PC-3 (cell line): Measurements from ENCODE around the gene PPT2. TPM values are rescaled to one million over a fixed set of nuclear protein-coding genes. Genes with fewer than 3 reads are reported as not detected.

Experiments
- ATAC-seq: fragments of 200-7000 bp; cut with Tn5 transposase; 2 replicates; pipeline ENCODE4 v1.9.1; 2020; ENCODE audit warnings: mild to moderate bottlenecking, moderate library complexity
- BruUV-seq: library from RNA; stranded (reverse); fragments of 400-500 nt; replicated peaks from 2 replicates; lab custom pipeline; 2021; lab: Mats Ljungman, UMichigan
- CTCF ChIA-PET: fragments of 300-600 bp; sonication (Branson Sonifier 250); formaldehyde crosslinking; loops from one replicate; lab custom pipeline; 2022; ENCODE audit warnings: antibody characterized with exemption; lab: Charles Lee
- POLR2A ChIA-PET: fragments of 300-600 bp; sonication (Branson Sonifier 250); formaldehyde crosslinking; loops from one replicate; lab custom pipeline; 2022; ENCODE audit warnings: antibody characterized with exemption; ENCODE audit not compliant: unreplicated experiment; lab: Charles Lee
- DNase-seq: peaks from one replicate; pipeline ENCODE4 v3.0.0-alpha.2; 2015
- H2AFZ ChIP-seq: fragments of 300-600 bp; sonication (generic); 2 replicates; pipeline ENCODE4 v1.6.0; 2016; ENCODE audit warnings: antibody characterized with exemption, low read length
- H3F3A ChIP-seq: fragments of 300-600 bp; sonication (generic); one replicate; pipeline ENCODE4 v1.6.0; 2017; ENCODE audit warnings: antibody characterized with exemption, low read length, control low read depth, mild to moderate bottlenecking; ENCODE audit not compliant: unreplicated experiment
- H3K27ac ChIP-seq: fragments of 300-600 bp; sonication (generic); 2 replicates; pipeline ENCODE4 v1.5.1; 2016; ENCODE audit warnings: mild to moderate bottlenecking, low read length
- H3K27me3 ChIP-seq: fragments of 300-600 bp; sonication (generic); 2 replicates; pipeline ENCODE4 v1.6.1; 2016; ENCODE audit warnings: low read length, mixed read lengths
- H3K36me3 ChIP-seq: fragments of 300-600 bp; sonication (generic); 2 replicates; pipeline ENCODE4 v1.6.1; 2016; ENCODE audit warnings: low read depth, mixed run types, low read length, mixed read lengths
- H3K4me1 ChIP-seq: fragments of 300-600 bp; sonication (generic); 2 replicates; pipeline ENCODE4 v1.5.1; 2016; ENCODE audit warnings: low read length; ENCODE audit not compliant: insufficient read depth
- H3K4me2 ChIP-seq: fragments of 300-600 bp; sonication (generic); 2 replicates; pipeline ENCODE4 v1.6.0; 2016; ENCODE audit warnings: low read length
- H3K4me3 ChIP-seq: fragments of 300-600 bp; sonication (generic); 2 replicates; pipeline ENCODE4 v1.5.1; 2016; ENCODE audit warnings: mild to moderate bottlenecking, low read length, mixed read lengths
- H3K79me2 ChIP-seq: fragments of 300-600 bp; sonication (generic); 2 replicates; pipeline ENCODE4 v1.6.1; 2017; ENCODE audit warnings: low read length, mixed read lengths
- H3K9ac ChIP-seq: fragments of 300-600 bp; sonication (generic); 2 replicates; pipeline ENCODE4 v1.6.0; 2016; ENCODE audit warnings: mild to moderate bottlenecking, low read length
- H3K9me2 ChIP-seq: fragments of 300-600 bp; sonication (generic); replicated peaks from 2 replicates; pipeline ENCODE4 v1.6.1; 2016; ENCODE audit warnings: mixed run types, low read length, mixed read lengths
- H3K9me3 ChIP-seq: fragments of 300-600 bp; sonication (generic); 2 replicates; pipeline ENCODE4 v1.6.1; 2016; ENCODE audit warnings: low read length, mixed read lengths
- H4K20me1 ChIP-seq: fragments of 300-600 bp; sonication (generic); 2 replicates; pipeline ENCODE4 v1.6.1; 2016; ENCODE audit warnings: low read length, mixed read lengths
- CTCF ChIP-seq: fragments of 300-600 bp; sonication (generic); conservative IDR thresholded peaks from 2 replicates; pipeline ENCODE4 v1.5.1; 2017; ENCODE audit warnings: antibody characterized with exemption, low read depth, mild to moderate bottlenecking, low read length
- EZH2 ChIP-seq: fragments of 300-600 bp; sonication (generic); IDR thresholded peaks from one replicate; pipeline ENCODE4 v1.6.1; 2017; ENCODE audit warnings: antibody characterized with exemption, mild to moderate bottlenecking, low read length; ENCODE audit not compliant: unreplicated experiment
- EZH2phosphoT487 ChIP-seq: fragments of 300-600 bp; sonication (generic); IDR thresholded peaks from 2 replicates; pipeline ENCODE4 v1.6.1; 2018; ENCODE audit warnings: mild to moderate bottlenecking, antibody characterized with exemption, low read length, borderline replicate concordance
- intact Hi-C: fragments of 100-400 bp; cut with micrococcal nuclease; formaldehyde crosslinking; loops from 2 replicates; pipeline ENCODE4 v1.9.0; 2023
- total RNA-seq: library from RNA; depleted of rRNA; stranded (reverse); fragments of >200 nt; gene quantifications from 2 replicates; pipeline ENCODE4 v1.2.3, GENCODE V29; 2014

The PPT2 gene
- total RNA-seq, 1 experiment from 2014 or later = 30.8 TPM

DNA sequence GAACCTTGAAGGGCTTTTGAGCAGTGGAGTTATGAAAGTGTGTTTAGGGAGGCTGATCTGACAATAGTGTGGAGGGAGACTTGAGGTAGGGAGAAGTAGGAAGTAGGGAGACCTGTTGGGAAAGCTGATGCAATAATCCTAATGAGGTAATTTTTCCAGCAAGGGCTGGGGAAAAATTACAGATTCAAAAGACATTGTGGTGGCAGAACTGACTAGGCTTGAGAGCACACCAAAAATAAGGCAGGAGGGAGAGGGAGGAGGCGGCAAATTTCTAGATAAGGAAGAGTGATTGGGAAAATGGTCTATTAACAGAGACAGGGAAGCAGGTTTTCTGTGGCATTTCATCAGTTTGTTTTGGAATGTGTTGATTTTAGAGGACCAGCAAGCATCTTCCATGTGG, 7.7 kb upstream of the PPT2 start:
- DNase-seq (no peak), ATAC-seq (no peak)
- Histone ChIP-seq H3K4me2 (no peak overlapping the region), H3K27ac (no peak overlapping the region), H3K9ac (no peak overlapping the region), H3K9me2 (no peaks in the 10 kb centered on the region), H3K4me1 (no peaks in the 10 kb centered on the region), H3K4me3 (no peak overlapping the region), H3K36me3 (no peaks in the 10 kb centered on the region), H4K20me1 (no peaks in the 10 kb centered on the region), H3K79me2 (no peaks in the 10 kb centered on the region), H3K9me3 (no peaks in the 10 kb centered on the region), H3F3A (no peaks in the 10 kb centered on the region), H2AFZ (no peak overlapping the region), H3K27me3 (no peaks in the 10 kb centered on the region)
- ChIA-PET POLR2A (no interaction called here), CTCF (no interaction called here)
- intact Hi-C loops = no loop called here
- TF ChIP-seq CTCF (no peak), EZH2 (no peak), EZH2phosphoT487 (no peak)
- no TSS peak for BruUV-seq

DNA sequence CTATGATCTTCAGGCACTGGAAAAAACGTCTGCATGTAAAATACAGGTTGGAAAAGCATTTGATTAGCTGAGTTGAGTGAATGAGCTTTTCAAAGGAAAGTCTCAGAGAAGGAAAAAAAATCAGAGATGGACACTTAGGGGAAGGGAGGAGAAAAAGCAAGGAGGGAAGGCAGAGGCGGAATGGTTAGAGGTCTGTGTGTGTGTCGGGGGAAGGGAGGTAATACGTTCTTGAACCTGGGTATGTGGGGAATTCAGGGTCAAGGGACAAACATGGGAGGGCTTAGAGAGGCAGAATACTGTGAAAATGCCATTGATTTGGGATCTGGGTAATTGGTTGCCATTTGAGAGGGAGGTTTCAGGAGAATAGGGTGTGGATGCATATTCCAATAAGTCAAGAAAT, 7.3 kb upstream of the PPT2 start:
- Histone ChIP-seq H4K20me1 (no peaks in the 10 kb centered on the region), H3K79me2 (no peaks in the 10 kb centered on the region), H3K36me3 (no peaks in the 10 kb centered on the region), H3K27ac (no peak overlapping the region), H2AFZ (no peak overlapping the region), H3K4me2 (no peak overlapping the region), H3K4me3 (no peak overlapping the region), H3K4me1 (no peaks in the 10 kb centered on the region), H3K9ac (no peak overlapping the region), H3K27me3 (no peaks in the 10 kb centered on the region), H3F3A (no peaks in the 10 kb centered on the region), H3K9me2 (no peaks in the 10 kb centered on the region), H3K9me3 (no peaks in the 10 kb centered on the region)
- TF ChIP-seq EZH2phosphoT487 (no peak), CTCF (no peak), EZH2 (no peak)
- BruUV-seq = no TSS peak
- POLR2A ChIA-PET = no interaction called here
- DNase-seq (no peak), ATAC-seq (no peak)
- intact Hi-C loops = no loop called here
- CTCF ChIA-PET = no interaction called here

DNA sequence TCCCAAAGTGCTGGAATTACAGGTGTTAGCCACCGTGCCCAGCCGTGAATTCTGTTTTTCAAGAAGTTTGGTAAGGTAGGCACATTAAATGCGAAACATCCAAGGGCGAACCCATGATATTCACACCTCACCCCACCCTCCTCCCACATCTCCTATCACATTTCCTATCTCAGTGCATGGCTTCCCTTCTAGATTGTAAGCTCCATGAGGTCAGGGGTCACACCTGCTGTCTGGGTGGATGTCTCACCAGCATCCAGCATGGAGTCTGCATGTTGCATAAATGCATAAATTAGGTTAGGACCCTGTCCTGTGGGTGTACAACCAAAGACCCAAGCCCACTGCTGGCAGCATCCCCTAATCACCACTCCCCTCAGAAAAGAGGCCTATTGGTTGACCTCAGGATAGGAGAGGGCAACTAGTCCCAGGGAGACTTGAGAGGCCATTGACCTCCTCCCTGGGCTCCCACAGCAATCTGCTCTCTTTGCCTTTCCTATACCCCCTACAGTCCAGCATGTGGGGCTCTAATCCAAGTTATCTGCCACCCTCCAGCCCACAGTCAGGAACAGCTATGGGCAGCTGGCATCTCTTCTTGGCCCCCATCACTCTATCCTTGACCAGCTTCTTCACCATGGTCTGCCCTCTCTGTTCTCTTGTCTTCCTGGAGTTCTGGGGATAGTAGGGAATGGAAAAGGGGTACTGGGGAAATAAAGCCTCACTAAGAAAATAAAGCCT, 6.4 kb upstream of the PPT2 start:
- ChIA-PET CTCF (no interaction called here), POLR2A (no interaction called here)
- Histone ChIP-seq H3K27me3 (no peaks in the 10 kb centered on the region), H3F3A (no peaks in the 10 kb centered on the region), H2AFZ (no peak overlapping the region), H4K20me1 (no peaks in the 10 kb centered on the region), H3K4me1 (no peaks in the 10 kb centered on the region), H3K9me3 (no peaks in the 10 kb centered on the region), H3K9me2 (no peaks in the 10 kb centered on the region), H3K36me3 (no peaks in the 10 kb centered on the region), H3K4me3 (no peak overlapping the region), H3K4me2 (no peak overlapping the region), H3K9ac (no peak overlapping the region), H3K79me2 (no peaks in the 10 kb centered on the region), H3K27ac (no peak overlapping the region)
- BruUV-seq = no TSS peak
- DNase-seq = no peak
- no peak for TF ChIP-seq EZH2phosphoT487
- TF ChIP-seq EZH2 = no peak
- TF ChIP-seq CTCF = no peak
- ATAC-seq = peak; percentile 33; the same call in 1 of the 2 replicates
- intact Hi-C loops = no loop called here
